HG03342 (cell line): ENCODE results near the gene CLK4.
"Not testable (repeated sequence)": the region's sequence is repeated elsewhere in the genome, so short reads cannot be mapped to it uniquely, and the experiment has no call there.

Experiments
- ATAC-seq: cut with Tn5 transposase; IDR thresholded peaks from one replicate; pipeline ENCODE4 v1.9.1; 2021; ENCODE audit warnings: mild to moderate bottlenecking, moderate library complexity; ENCODE audit not compliant: unreplicated experiment

CLK4 gene

DNA sequence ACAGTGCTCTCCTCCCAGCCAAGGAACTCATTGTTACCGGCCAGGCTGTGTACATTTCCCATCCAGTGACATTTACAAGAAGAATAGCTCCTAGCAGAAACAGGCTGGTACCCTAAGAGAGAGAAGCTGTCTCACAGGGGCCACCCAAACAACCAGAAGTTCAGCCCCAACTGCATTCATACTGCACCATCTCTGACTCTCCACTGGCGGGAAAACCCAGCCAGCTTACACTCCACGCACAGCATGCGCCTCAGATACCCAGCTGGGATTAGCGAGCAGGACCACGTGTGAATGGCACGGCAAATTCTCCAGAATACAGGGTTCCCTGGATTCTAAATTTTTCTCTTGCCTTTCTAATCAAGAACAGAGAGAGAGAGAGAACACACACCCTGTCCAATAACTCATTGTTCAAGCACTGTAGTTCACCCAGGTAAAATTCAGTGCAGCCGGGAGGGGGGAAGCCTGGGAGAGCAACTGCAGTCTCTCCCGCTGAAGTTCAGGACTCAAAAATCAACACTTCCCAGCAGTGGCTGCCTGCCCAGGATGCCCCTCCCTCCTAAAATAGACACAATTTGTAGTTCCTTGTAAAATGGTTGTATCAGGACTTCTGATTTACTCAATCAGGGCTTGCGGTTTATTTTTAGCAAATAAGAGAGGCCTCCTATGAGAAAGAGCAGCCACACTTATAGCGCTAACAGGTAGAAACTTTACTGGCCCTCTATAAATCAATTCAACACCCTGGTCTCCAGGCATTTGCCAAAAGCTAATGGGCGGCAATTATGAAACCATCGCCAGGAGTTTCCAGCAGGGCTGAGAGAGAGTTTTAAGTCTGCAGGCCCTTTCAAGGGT is 38.9 kb downstream of the CLK4 start:
- no peak for ATAC-seq

DNA sequence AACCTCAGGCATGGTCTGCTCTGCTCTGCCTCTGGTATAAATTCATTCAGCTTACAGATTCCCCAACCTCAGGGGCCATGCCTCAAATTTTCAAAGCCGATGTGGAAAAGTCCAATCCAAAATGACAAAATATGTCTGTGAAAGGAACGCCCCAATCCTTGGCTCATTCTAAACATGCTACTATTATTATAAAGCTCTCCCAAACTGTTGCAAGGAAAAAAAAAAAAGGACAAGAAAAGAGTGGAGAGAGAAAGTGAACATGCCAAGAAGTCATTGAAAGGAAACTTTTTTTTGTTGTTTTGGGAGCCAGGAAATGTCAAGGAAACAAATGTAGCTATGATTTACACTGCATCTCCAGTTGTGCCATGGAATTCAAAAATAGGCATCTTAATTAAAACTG is 40.5 kb downstream of the CLK4 start:
- no peak for ATAC-seq

DNA sequence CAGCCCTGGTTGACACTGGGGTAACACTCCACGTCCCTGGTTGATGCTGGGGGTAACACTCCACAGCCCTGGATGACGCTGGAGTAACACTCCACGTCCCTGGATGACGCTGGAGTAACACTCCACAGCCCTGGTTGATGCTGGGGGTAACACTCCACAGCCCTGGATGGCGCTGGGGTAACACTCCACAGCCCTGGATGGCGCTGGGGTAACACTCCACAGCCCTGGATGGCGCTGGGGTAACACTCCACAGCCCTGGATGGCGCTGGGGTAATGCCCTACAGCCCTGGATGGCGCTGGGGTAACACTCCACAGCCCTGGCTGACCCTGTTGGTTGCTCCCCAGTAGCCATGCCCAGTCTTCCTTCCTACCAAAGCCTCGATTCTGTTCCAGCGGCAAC is 41.4 kb downstream of the CLK4 start:
- not testable (repeated sequence) for ATAC-seq

DNA sequence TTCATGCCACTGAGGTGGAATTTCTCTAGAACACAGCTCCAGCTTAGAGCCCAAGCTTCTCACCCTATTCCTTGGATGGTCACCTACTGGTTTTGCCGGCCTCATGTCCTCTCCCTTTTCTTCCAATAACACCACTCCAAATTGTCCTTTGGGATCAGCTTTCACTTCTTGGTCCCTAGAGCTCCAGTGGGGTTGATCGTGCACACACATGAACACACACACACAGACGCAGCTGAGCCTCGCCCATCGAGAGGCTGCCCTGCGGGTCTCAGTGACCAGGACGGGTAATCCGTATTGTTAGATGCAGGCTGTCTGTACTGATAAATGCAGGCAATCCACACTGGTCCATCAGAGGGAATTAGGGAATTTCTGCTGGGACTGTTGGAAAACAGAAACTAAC is 43.6 kb downstream of the CLK4 start:
- ATAC-seq: no peak

DNA sequence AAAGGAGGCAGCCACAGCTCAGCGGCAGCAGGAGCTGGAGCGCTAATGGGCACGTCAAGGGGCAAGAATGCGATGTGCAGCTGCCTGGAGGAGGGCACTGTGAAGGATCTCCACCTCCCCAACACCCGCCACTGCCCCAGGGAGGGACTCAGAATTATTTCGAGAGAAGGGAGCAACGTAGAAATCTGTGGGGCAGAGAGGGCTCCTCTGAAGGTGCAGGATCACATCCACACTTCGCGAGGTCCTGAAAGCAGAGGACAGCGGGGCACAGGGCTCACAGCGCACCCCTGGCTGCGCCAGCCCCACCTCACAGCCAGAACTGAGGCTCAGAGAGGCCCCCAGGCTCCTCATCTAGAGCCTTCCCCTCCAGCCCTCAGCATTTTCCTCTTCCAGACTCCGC is 44.6 kb downstream of the CLK4 start:
- ATAC-seq: no peak

DNA sequence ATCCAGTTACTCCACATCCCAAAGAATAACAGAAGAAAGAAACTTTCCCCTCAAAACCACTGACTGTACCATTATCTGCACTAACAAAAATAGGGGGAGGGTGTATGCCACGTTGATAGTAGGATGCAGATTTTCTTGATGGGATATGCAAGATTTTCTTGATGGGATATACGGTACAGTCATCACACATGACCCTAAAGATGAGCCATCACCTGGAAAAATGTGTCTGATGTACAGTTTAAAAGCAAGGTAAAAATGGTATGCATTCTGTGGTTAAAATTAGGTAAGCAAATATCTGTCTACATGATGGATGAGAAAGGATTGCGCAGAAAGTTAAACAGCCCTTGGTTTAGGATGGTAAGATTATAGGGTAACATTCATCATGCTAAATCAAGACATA is 45.2 kb downstream of the CLK4 start:
- ATAC-seq: no peak

DNA sequence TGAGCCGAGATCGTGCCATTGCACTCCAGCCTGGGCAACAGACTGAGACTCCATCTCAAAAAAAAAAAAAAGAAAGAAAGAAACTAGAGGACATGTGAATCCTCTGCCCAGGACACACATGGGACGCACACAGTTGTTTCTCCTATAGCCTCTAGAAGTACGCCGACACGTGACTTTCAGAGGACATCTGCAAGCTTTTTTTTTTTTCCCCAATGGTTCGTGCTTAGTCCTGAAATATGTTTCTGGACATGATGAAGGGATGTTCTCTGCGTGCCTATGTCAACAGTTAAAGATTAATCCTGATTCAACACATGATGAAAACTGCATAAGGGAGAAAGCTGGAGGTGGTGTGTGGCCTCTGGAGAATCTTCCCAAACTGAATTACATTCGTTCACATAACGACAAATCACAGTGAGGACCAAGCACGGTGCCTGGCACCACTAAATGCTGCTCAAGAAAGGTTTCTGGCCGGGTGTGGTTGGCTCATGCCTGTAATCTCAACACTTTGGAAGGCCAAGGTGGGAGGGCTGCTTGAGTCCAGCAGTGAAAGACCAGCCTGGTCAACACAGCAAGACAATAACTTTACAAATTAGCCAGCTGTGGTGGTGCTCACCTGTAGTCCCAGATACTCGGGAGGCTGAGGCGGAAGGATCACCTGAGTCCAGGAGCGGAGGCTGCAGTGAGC is 46.4 kb downstream of the CLK4 start:
- no peak for ATAC-seq

DNA sequence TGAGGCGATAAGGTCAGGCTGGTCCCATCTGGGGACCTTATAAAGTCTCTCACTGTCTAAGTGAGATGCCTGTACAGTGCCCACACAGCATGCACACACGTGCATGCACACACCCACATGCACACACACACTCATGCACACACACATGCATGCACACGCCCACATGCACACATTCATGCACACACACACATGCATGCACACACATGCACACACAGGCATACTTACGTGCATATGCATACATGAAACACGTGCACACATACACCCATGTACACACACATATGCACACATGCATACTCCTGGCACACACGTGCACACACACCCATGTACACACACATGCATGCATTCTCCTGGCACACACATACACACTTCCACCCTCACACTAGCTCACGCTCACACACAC is 48.9 kb downstream of the CLK4 start:
- ATAC-seq: no peak

DNA sequence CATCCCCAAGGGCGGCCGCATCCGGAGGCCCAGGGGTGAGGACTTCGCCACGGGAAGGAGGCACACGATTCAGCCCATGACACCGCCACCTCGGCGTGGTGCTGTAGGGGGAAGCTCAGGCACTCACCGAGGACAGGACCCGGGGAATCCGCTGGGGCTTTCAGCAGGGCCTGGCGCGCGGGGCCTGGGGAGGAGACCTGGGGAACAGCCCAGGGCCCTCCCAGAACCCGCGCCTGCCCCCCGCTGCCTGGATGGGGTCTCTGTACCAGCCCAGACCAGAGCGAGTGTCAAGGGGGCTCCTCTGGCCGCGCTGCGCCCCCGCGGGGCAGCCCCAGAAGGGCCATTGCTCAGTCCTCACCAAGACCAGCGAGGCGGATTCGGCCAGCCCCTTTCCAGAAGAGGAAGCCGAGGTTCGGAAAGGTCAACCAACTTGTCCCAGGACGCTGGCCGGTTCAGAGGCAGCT is 49.4 kb downstream of the CLK4 start:
- no peak for ATAC-seq

DNA sequence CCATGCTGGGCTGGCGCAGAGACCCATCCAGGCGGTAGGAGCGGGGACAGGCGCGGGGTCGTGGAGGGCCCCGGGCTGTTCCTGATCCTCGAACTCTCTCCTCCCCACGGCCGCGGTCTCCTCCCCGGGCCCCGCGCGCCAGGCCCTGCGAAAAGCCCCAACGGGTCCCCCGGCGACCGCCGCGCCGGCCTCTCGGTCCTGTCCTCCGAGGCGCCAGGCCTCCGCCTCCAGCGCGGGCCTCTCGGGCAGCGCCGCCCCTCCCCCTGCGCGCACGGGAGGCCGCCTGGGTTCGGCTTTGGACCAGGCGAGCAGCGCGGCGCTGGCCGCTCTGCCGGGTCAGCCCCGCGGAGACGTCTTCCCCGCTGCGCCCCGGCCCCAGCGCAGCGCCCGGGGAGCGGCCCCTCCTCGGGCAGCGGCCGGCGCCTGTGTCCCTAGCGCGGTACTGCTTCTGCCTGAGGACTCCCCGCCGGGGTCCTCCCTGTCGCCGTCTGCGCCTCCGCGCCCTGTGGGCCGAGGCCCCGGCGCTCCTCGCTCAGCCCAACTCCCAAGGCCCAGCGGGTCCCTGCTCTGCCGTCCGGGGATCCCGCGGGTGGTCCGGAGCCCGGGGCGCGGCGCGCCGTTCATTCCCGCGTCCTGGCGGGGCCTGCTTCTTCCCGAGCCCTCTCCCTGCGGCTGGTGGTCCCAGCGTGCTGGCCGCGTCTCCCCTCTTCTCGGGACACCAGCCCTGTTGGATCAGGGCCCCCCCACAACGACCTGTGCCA is 50.1 kb downstream of the CLK4 start:
- no peak for ATAC-seq

DNA sequence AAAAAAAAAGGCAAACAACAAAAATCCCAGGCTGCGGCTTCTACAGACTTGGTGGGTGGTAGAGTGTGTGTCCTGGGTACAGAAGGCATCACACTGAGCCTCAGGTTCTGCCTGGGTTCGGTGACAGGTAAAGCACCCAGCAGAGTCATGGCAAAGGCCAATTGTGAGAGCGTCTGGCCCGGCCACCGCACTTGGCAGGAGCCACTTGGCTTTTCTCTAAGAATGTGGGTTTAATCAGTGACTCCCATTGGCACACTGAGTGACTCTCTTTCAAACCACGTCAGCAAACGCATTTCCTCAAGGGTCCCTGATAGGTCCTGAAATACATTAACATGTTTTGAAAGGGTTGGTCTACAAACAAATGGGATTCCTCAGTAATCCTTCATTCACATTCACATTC is 53.6 kb downstream of the CLK4 start:
- no peak for ATAC-seq

DNA sequence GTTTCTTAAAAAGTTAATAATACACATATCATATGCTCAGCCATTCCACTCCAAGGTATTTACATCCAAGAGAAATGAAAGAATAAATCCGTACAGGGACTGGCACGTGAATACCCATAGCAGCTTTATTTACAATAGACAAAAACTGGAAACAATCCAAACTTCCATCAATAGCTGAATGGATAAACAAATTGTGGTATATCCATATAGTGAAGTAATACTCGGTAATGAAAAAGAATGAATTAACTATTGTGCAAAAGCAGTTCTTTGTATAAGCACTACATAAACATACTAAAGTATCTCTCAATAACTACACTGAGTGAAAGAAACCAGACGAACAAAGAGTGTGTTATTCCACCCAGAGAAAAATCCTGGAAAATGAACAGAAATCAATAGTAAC is 54.2 kb downstream of the CLK4 start:
- ATAC-seq: no peak

DNA sequence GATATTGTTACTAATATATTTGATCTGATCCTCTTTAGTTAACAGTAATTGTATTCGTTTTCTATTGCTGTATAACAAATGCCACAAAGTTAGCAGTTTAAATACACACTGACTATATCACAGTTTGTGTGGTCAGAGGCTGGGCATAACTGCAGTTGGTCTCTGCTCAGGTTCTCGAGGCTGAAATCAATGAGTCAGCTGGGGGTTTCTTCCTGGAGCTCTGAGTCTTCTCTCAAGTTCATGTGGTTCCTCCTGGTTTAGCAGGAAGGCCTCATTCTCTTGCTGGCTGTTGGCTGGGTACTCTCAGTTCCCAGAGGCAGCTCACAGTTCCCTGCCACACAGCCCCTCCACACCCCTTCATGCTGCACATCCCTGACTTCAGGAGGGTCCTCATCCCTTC is 57.4 kb downstream of the CLK4 start:
- ATAC-seq: no peak

DNA sequence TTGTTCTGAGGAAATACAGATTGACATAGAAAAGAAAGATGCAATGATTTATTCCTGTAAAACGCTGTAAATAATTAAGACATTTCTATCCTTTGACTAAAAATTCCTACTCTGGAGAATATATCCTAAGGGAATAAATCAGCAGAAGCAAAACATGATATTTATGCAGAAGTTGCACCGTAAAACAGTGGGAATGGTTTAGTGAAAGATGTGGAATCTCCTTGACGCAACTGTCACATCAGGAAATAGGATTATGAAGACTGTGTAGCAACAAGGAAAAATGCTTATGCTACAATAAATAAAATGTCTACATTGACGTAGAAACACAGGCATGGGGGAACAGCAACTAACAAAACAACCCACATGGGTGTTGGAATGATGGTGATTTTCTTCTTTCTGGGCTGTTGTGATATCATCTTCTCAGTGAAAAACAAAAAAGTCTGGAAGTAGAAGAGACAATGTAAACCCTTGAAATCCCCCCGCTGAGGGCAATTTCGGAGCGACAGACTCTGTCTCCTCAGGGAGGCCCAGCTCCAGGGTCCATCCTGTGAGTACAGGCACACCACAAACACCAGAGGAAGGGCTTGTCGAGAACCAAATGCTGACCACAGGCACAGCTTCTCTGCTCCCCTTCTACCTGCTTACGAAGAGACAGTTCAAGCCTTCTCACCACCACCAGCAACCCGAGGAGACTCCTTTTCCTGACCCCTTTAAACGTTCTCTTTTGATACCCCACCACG is 61.9 kb downstream of the CLK4 start:
- ATAC-seq: no peak

DNA sequence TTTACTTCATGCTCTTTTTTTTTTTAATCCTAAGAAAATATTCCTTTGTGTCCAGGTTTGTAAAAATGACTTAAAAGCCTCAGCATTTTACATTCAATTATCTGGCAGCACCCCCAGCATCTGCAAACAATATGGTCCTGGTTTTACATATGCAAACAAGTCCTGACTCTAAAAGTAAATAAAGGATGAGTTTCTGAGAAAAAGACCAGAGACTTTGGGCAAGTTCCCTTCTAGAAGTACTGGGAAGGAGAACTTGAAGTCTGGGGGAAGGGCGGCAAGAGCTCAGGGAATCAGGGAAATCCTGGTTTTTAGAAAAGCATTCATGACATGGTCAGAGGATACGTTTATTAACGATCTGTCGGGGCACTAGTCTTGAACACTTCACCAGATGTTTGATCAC is 62.5 kb downstream of the CLK4 start:
- ATAC-seq: no peak

DNA sequence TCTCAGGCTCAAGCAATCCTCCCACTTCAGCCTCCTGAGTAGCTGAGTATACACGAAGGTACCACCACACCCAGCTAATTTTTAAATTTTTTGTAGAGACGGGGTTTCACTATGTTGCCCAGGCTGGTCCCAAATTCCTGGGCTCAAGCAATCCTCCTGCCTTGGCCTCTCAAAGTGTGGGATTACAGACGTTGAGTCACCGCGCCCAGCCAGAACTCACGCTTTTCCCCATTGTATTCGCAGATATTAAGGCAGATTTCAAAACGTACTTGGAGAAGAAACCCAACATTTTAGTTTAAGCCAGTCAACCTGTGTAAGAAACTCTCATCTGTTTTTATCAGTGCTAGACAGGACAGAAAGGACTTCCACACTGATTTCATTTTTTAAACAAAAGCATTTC is 63.2 kb downstream of the CLK4 start:
- ATAC-seq: no peak

DNA sequence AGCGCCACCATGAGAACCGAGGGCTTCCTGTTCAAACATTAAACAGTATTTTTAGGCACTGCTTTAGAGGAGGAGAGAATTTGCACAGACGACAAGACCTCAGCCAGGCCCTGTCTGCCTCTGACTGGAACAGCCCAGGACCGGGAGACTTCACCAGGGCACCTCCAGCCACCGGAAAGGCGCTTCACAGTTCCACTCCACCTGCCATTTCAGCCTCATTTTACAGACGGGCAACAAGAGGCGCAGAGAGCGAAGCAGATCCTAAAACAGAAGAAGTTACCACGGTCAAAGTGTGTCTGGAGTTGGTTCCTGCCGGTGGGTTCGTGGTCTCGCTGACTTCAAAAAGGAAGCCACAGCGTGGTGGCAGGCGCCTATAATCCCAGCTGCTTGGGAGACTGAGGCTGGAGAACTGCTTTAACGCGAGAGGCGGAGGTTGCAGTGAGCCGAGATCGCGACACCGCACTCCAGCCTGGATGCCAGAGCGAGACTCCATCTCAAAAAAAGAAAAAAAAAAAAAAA is 65.0 kb downstream of the CLK4 start:
- no peak for ATAC-seq

DNA sequence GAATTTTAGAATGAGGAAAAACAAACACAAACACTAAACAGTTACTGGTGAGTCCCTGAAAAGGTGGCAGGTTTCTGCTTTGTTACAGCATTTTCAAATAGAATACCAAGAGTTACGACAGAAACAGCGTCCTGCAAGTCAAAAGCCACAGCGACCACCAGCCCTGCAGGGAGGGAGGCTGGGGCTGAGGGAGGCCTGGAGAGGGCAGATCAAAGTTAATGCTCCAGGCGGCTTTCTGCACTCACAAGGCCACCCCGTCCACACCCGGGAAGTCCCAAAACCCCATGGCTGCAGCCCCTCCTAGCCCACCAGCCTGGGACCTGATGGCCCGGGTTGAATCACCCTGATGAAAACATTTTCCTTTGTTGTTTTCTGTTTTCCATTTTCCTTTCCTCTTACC is 65.9 kb downstream of the CLK4 start:
- ATAC-seq: no peak

DNA sequence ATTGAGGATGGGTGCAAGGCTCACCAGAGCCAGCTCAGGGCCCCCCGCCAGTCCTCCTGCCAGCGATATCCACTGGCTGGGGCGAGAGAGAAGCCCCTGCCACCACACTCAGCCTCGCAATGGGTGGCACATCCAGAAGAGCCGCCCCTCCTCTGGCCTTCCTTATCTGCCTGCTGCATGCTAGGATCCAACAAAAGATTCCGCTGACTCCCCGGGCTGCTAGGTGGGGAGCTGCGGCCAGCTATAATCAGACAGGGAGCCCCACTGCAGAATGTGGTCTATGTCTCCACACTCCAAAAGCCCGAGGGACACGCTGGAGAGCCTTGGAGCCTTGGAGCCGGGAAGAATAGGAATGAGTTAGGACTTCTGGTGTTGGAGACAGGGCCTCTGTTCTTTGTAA is 69.4 kb downstream of the CLK4 start:
- ATAC-seq: no peak

DNA sequence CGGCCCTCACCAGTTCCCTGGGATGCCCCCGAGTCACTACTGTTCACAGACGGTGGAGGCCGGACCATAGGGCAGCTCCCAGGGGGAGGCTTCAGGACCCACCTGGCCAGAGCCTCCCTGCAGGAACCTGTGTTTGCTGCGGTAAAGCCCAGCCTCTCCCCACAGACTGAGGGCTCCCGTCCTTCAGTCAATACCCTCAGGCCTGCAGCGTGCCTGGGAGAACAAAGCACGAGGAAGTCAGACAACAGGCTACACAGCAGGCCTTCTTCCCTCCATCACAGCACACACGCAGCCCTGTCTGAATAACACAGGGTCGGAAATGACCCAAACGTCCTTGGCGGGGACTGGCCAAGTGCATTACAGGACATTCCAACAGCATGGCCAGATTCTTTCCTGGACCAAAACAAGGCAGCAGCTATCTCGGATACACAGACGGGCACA is 71.1 kb downstream of the CLK4 start:
- ATAC-seq: no peak

DNA sequence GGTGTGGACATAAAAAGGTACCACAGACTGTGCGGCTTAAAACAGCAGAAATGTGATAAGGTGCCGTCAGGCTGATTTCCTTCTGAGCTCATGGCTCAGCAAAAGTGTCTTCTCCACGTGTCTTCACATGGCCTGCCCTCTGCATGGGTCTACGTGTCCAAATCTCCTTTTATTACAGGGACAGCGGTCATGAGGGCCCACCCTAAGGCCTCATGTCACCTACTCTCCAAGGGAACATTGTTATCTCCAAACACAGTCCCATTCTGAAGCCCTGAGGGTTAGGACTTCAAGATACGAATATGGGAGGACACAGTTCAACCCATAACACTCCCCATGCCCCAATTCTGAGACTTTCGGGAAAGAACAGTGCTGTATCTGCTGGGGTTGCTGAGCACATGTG is 71.8 kb downstream of the CLK4 start:
- no peak for ATAC-seq
